Activated CD8-positive, alpha-beta memory T cell treated with anti-CD3 and anti-CD28 coated beads, Interleukin-2, amount 50 U/mL, for 1 hour (primary cell): ENCODE measurements around the gene SHISA7.

Experiments
- DNase-seq: peaks from one replicate; pipeline ENCODE4 v3.0.0-alpha.2; 2020; ENCODE audit errors: extremely low read depth

The SHISA7 gene

GRCh38 chr19:55387736-55388497 lies 55.2 kb downstream of the SHISA7 start:
- no peak for DNase-seq

GRCh38 chr19:55386493-55386971 lies 56.6 kb downstream of the SHISA7 start:
- DNase-seq: no peak

- DNase-seq: peak; percentile 96
These were observed 57.2 kb downstream of the SHISA7 start, which contains the start of gene RPL28 for GRCh38 chr19:55385724-55386492. RPL28 (plus strand) TSS chr19:55385932; CDS start chr19:55386358, 426 bp downstream.

GRCh38 chr19:55384920-55385723 lies 58.0 kb downstream of the SHISA7 start:
- DNase-seq: peak; percentile 79

- DNase-seq: no peak
These were observed 58.8 kb downstream of the SHISA7 start, which contains the start of gene TMEM238 for GRCh38 chr19:55384131-55384919. TMEM238 (minus strand) TSS chr19:55384292; CDS start chr19:55384259, 33 bp downstream.

GRCh38 chr19:55383279-55384130 lies 59.6 kb downstream of the SHISA7 start:
- DNase-seq: no peak

- DNase-seq: no peak
These were observed 60.5 kb downstream of the SHISA7 start for GRCh38 chr19:55382522-55383054.

GRCh38 chr19:55382013-55382412 lies 61.1 kb downstream of the SHISA7 start:
- DNase-seq: no peak

GRCh38 chr19:55379174-55379573 lies 63.9 kb downstream of the SHISA7 start:
- no peak for DNase-seq
